ENCODE data around the gene SP2.

Gene SP2

DNA sequence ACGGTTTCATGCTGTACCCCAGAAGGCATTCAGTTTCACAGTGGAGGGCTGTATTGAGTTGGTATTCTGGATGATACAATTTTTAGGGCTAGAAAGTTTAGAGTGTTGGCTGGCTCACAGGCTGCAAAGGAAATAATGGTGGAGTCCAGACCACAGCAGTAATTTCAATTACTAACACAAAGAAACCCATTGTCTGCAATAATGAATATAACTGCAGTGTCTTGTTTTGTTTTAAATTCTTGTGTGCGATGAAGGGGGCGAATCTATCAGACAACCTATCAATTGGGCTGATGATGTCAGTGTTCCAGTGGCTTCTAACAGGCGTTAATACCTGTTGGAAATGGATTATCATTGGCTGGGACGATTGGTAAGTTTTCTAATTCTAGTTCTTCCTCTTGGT is 1.5 kb downstream of the SP2 start:
- TF ChIP-seq TAF1 (IDR thresholded peaks at IDR 0.05; ENCODE audit: borderline replicate concordance, low read depth, low read length) (no peak), POLR2AphosphoS5 (IDR thresholded peaks at IDR 0.05; ENCODE audit: low read depth, low read length) (no peak), POLR2A (IDR thresholded peaks at IDR 0.05; ENCODE audit: low read depth, low read length) (no peak)
- FAIRE-seq (no peak), DNase-seq (ENCODE audit: insufficient read length) (no peak)

DNA sequence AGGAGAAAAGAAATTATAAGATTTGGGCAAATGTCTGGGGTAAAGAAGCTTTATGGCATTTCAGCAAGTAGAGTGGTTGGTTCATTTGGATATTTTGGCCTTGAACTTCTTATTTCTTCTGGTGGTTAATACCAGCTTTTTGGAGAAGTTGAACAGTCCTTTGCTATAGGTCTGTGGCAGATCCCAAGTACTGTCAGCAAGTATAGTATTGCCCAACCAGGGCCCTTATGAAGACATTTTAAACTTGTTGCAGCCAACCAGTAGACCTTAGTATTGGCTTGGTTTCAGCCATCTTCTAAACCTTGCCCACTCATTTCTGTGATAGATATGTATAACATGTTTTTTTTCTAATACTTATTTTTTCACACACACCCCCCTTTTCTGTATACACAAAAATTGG is 2.2 kb downstream of the SP2 start:
- no peak for DNase-seq (ENCODE audit: insufficient read length)
- TF ChIP-seq POLR2A (IDR thresholded peaks at IDR 0.05; ENCODE audit: low read depth, low read length) (no peak), POLR2AphosphoS5 (IDR thresholded peaks at IDR 0.05; ENCODE audit: low read depth, low read length) (no peak), TAF1 (IDR thresholded peaks at IDR 0.05; ENCODE audit: borderline replicate concordance, low read depth, low read length) (no peak)
- FAIRE-seq: no peak

DNA sequence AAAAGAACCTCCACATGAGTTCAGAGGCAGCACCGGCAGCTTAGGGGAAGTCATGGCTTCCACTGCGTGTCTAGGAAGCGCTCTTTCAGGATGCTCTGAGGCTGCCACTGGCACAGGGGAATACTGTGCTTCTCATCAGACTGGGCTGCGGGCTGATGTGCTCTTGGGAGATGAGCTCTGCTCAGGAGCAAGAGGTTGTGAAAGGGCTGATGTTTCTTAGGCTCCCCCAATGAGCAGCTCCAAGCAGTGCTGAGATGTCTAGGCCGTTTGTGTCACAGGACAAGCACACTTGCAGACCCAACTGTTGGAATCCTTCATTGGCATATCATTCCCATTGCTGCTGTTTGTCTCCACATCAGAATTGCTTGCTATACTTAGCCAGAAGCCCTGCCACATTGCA is 3.6 kb downstream of the SP2 start:
- no peak for FAIRE-seq
- DNase-seq (ENCODE audit: insufficient read length): no peak
- no peak for TF ChIP-seq POLR2A (IDR thresholded peaks at IDR 0.05; ENCODE audit: low read depth, low read length)
- no peak for TF ChIP-seq POLR2AphosphoS5 (IDR thresholded peaks at IDR 0.05; ENCODE audit: low read depth, low read length)
- no peak for TF ChIP-seq TAF1 (IDR thresholded peaks at IDR 0.05; ENCODE audit: borderline replicate concordance, low read depth, low read length)

DNA sequence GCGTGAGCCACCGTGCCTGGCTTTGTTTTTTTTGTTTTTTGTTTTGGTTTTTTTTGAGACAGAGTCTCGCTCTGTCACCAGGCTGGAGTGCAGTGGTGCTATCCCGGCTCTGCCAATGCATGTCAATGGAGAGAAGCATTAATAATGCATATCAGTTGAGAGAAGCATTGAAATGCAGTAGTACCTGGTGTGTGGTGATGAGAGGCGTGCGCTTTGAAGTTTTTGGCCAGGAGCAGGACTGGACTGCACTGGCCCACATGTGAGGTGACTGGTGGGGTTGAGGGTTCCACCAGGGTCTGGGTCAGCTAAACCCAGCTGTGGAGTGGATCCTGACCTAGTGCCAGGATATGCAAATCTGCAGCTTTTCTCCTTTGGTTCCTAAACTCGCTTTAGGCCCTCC is 5.4 kb downstream of the SP2 start:
- DNase-seq (ENCODE audit: insufficient read length): no peak
- TF ChIP-seq TAF1 (IDR thresholded peaks at IDR 0.05; ENCODE audit: borderline replicate concordance, low read depth, low read length) (no peak), POLR2AphosphoS5 (IDR thresholded peaks at IDR 0.05; ENCODE audit: low read depth, low read length) (no peak), POLR2A (IDR thresholded peaks at IDR 0.05; ENCODE audit: low read depth, low read length) (no peak)
- no peak for FAIRE-seq

DNA sequence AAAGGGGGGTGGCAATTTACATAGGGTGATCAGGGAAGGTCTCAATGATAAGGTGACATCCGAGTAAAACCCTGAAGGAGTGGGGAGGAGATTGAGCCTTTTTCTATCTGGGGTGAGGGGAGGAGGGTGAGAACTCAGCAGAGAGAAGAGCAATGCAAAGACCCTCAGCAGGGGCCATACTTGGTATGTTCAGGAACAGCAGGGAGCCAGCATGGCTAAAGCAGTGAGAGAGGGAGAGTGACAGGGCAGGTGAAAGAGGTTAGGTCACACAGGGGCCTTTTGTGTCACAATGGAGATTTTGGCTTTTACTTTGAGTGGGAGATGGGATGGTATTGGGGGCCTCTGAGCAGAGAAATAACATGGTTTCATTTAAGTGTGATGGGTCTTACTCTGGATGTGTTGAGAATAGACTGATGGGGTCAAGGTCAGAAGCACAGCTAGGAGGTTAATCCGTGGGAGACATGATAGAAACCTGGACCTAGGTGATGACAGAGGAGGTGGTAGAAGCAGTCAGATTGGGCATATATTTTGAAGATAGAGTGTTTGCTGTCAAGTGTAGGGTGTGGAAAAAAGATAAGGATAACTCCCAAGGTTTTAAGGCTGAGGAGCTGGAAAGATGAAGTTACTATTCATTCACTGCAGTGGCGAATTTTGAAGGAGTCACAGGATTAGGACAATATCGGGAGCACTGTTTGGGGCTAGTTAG is 6.2 kb downstream of the SP2 start:
- FAIRE-seq (no peak), DNase-seq (ENCODE audit: insufficient read length) (no peak)
- TF ChIP-seq POLR2AphosphoS5 (IDR thresholded peaks at IDR 0.05; ENCODE audit: low read depth, low read length): no peak
- TF ChIP-seq POLR2A (IDR thresholded peaks at IDR 0.05; ENCODE audit: low read depth, low read length): no peak
- no peak for TF ChIP-seq TAF1 (IDR thresholded peaks at IDR 0.05; ENCODE audit: borderline replicate concordance, low read depth, low read length)

DNA sequence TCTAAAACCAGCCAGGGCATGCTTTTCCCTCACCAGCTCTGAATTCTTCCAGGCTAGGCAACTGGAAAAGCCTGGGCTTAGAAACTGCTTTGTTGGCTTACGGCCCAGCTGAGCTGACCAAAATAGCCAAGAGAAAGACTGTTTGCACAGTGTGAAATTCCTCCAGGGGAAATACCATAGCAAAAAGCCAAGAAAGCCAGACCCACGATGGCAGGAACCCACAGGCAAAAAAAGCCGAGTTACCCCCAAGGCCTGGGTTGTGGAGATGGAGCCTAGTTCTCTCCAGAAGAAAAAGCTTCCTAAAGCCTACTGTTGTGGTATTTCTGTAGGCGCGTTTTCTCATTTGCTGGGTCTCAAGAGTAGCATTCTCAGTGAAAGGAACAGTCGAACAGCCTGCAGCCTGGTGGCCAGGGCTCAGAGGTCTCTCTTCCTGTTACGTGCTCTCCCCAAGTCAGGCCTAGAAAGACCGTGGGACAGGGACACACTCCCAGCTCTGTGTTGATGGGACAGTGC is 9.2 kb downstream of the SP2 start:
- DNase-seq (ENCODE audit: insufficient read length) (no peak), FAIRE-seq (no peak)
- TF ChIP-seq POLR2A (IDR thresholded peaks at IDR 0.05; ENCODE audit: low read depth, low read length): no peak
- no peak for TF ChIP-seq POLR2AphosphoS5 (IDR thresholded peaks at IDR 0.05; ENCODE audit: low read depth, low read length)
- TF ChIP-seq TAF1 (IDR thresholded peaks at IDR 0.05; ENCODE audit: borderline replicate concordance, low read depth, low read length): no peak

DNA sequence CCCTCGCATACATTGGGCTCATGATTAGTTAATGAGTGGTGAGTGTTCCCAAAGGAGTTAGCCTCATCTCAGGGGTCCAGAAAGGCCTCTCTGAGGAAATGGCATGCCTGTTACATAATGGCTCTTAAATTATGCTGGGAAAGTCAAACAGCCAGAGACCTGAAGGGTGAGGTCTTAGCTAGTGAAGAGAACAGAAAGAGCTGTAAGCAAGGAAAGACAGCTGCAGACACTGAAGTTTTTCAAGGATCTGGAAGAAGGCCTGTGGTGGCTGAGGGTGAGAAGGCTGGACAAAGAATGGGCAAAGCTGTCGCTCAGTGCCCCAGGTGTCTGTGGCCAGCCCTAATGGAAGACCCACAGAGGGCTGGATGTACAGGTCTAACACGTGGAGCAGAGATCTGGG is 10.4 kb downstream of the SP2 start:
- DNase-seq (ENCODE audit: insufficient read length) (no peak), FAIRE-seq (no peak)
- 0 out of 2 replicates have a peak, but pooled peaks have one; percentile 41 for TF ChIP-seq POLR2AphosphoS5 (IDR thresholded peaks at IDR 0.05; ENCODE audit: low read depth, low read length)
- TF ChIP-seq POLR2A (IDR thresholded peaks at IDR 0.05; ENCODE audit: low read depth, low read length): no peak

DNA sequence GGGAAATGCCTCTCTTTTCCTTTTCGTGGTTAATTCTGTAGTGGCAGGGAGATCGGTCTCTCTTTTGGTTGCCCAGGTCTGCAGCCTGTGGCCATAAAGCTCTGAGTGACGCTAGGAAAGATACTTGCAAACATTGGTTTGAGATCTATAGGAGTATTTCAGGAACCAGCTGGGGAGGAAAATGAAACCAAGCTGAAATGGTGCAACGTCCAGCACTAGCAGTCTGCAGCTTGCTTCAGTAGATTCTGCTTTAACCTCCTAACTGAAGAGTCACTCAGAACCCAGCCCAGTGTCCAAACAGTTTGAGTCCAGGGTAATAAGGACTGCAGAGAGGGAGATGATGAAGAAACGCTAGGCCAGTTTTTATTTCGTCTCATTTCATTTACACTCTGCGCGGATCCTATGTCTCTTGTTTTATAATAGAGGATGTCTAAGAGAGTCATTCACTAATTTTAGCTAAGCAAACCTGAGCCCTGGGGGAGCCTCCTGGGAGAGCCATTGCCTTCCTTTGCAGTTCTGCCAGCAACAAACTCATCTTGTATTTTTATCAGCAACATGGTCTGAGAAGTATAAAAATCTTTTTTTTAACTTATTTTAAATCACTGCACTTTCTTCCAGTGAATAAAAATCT is 12.0 kb downstream of the SP2 start:
- FAIRE-seq (no peak), DNase-seq (ENCODE audit: insufficient read length) (no peak)
- TF ChIP-seq POLR2A (IDR thresholded peaks at IDR 0.05; ENCODE audit: low read depth, low read length): no peak
- TF ChIP-seq POLR2AphosphoS5 (IDR thresholded peaks at IDR 0.05; ENCODE audit: low read depth, low read length): no peak
- no peak for TF ChIP-seq TAF1 (IDR thresholded peaks at IDR 0.05; ENCODE audit: borderline replicate concordance, low read depth, low read length)

DNA sequence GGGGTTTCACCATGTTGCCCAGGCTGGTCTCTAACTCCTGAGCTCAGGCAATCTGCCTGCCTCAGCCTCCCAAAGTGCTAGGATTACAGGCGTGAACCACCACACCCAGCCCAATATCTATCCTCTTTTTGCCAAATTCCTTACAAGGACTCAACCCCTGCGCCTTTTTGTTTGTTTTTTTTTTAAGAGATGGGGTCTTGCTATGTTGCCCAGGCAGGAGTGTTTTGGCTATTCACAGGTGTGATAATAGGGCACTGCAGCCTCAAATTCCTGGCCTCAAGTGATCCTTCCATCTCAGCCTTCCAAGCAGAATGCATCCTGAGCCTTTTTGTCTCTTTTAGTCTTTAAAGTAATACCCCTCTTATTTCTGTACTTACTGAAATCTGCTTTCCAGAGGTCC is 17.0 kb downstream of the SP2 start:
- DNase-seq (ENCODE audit: insufficient read length) (no peak), FAIRE-seq (no peak)
- TF ChIP-seq POLR2AphosphoS5 (IDR thresholded peaks at IDR 0.05; ENCODE audit: low read depth, low read length): no peak
- TF ChIP-seq TAF1 (IDR thresholded peaks at IDR 0.05; ENCODE audit: borderline replicate concordance, low read depth, low read length): no peak
- no peak for TF ChIP-seq POLR2A (IDR thresholded peaks at IDR 0.05; ENCODE audit: low read depth, low read length)

DNA sequence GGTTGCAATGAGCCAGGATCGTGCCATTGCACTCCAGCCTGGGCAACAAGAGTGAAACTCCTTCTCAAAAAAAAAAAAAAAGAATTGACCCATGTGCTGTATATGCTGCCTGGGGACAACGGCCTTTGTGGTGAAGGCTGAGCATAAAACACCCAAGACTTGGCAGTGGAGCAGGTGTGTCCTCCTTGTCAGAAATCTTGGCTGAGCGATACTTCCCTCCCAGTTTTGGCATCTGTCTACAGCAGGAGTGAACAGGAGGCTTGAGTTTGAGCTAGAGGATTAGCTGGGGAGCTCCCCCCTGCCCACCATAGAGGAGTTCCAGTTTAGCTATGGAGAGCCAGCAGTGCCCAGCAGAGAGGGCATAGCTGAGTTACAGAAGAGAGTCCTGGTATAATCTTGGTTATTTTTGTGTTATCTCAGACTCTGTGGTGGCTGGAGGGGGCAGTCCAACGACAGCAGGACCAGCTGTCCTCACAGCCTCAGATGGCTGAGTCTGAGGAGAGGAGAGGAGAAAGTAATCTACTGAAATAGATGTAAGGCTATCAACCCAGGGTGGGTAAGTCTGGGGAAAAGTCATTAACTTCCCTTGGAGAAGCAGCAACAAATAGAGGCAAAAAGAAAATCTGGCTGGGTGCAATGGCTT is 18.4 kb downstream of the SP2 start:
- no peak for DNase-seq (ENCODE audit: insufficient read length)
- TF ChIP-seq POLR2A (IDR thresholded peaks at IDR 0.05; ENCODE audit: low read depth, low read length) (no peak), POLR2AphosphoS5 (IDR thresholded peaks at IDR 0.05; ENCODE audit: low read depth, low read length) (no peak), TAF1 (IDR thresholded peaks at IDR 0.05; ENCODE audit: borderline replicate concordance, low read depth, low read length) (no peak)
- no peak for FAIRE-seq

DNA sequence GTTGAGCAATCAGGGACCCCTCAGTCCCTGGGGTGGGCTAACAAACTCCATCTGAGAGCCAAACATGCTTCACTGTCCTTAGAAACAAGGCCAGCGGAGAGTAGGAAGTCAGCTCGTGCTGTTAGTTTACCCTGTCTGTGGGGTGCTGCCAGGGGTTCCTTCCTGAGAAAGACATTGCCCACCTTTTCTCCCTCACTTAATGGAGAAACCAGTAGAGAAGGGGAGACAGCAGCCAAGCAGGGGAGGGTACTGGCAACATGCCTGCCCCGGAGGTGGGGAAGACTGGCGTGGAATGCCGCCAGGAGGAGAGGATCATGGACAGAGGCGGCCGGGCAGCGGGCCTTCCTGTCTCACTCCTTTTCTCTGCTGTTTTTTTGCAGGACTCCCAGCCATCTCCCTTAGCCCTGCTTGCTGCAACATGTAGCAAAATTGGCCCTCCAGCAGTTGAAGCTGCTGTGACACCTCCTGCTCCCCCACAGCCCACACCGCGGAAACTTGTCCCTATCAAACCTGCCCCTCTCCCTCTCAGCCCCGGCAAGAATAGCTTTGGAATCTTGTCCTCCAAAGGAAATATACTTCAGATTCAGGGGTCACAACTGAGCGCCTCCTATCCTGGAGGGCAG is 19.9 kb downstream of the SP2 start:
- FAIRE-seq (no peak), DNase-seq (ENCODE audit: insufficient read length) (no peak)
- TF ChIP-seq POLR2A (IDR thresholded peaks at IDR 0.05; ENCODE audit: low read depth, low read length) (no peak), POLR2AphosphoS5 (IDR thresholded peaks at IDR 0.05; ENCODE audit: low read depth, low read length) (no peak), TAF1 (IDR thresholded peaks at IDR 0.05; ENCODE audit: borderline replicate concordance, low read depth, low read length) (no peak)
